Measurements from ENCODE around the gene SUCO.

DNA sequence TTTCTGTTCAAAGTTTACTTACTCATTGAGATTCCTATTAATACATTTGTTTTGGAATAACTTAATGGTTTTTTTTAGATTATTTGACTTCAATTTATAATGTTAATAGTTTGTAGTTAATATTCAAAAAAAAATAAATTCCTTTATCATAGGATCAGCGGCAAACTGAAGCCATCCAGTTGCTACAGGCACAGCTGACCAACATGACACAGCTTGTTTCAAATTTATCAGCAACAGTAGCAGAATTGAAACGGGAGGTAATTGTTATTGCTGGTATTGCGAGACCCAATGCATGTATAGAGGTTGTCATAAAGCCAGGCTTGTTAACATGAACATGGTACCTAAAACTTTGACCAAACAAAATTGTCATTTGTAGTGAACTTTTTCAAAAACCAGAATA is 67.0 kb downstream of the SUCO start:
- TF ChIP-seq CTCF (IDR thresholded peaks at IDR 0.05 in 2 of 3, conservative IDR thresholded peaks at IDR 0.05 in 1 of 3; ENCODE audit: borderline replicate concordance in 1 of 3, insufficient read depth in 1 of 3, low read depth in 2 of 3, low read length in 2 of 3), result no peak
- TF ChIP-seq SIN3A (IDR thresholded peaks at IDR 0.05; ENCODE audit: low read depth), result no peak
- no peak for TF ChIP-seq EZH2 (IDR thresholded peaks at IDR 0.05)
- no peak for TF ChIP-seq JUND (IDR thresholded peaks at IDR 0.05)
- no peak for TF ChIP-seq YY1 (IDR thresholded peaks at IDR 0.05; ENCODE audit: extremely low read depth, insufficient replicate concordance, low read depth, low read length)
- TF ChIP-seq ZNF274 (IDR thresholded peaks at IDR 0.05; ENCODE audit: low read depth, low read length), result no peak
- no peak for TF ChIP-seq POLR2A (IDR thresholded peaks at IDR 0.05; ENCODE audit: borderline replicate concordance, extremely low read depth, insufficient read depth, insufficient read length)
- no peak for TF ChIP-seq RAD21 (IDR thresholded peaks at IDR 0.05; ENCODE audit: low read depth)

Measured in HCT116 (cell line).